Neural progenitor cell (in vitro differentiated cells): ENCODE measurements around the gene HMGCLL1. TPM values are rescaled to one million over a fixed set of nuclear protein-coding genes. Genes with fewer than 3 reads are reported as not detected.

ENCODE experiments used
- DNase-seq: peaks from one replicate; pipeline ENCODE4 v3.0.0-alpha.2; 2016; ENCODE audit warnings: low spot score
- H2AFZ ChIP-seq: fragments of 200-600 bp; sonication (generic); replicated peaks from 2 replicates; pipeline ENCODE4 v1.6.1; 2016; ENCODE audit warnings: antibody characterized with exemption
- H3F3A ChIP-seq: fragments of 200-600 bp; sonication (generic); 2 replicates; pipeline ENCODE4 v1.6.1; 2016; ENCODE audit warnings: antibody characterized with exemption, low read depth
- H3K27ac ChIP-seq: fragments of 200-600 bp; sonication (generic); 2 replicates; pipeline ENCODE4 v1.5.1; 2016; ENCODE audit warnings: mild to moderate bottlenecking
- H3K27me3 ChIP-seq: fragments of 200-600 bp; sonication (generic); 2 replicates; pipeline ENCODE4 v1.6.1; 2016; ENCODE audit warnings: mild to moderate bottlenecking, moderate library complexity
- H3K36me3 ChIP-seq: fragments of 200-600 bp; sonication (generic); 2 replicates; pipeline ENCODE4 v1.5.1; 2016
- H3K4me1 ChIP-seq: fragments of 200-600 bp; sonication (generic); 2 replicates; pipeline ENCODE4 v1.6.1; 2016; ENCODE audit warnings: mixed run types
- H3K4me2 ChIP-seq: fragments of 200-600 bp; sonication (generic); 2 replicates; pipeline ENCODE4 v1.6.1; 2016
- H3K4me3 ChIP-seq: fragments of 200-600 bp; sonication (generic); 2 replicates; pipeline ENCODE4 v1.5.1; 2016
- H3K79me2 ChIP-seq: fragments of 200-600 bp; sonication (generic); 2 replicates; pipeline ENCODE4 v1.6.1; 2016; ENCODE audit warnings: low read depth
- H3K9ac ChIP-seq: fragments of 200-600 bp; sonication (generic); 2 replicates; pipeline ENCODE4 v1.6.1; 2016
- H3K9me3 ChIP-seq: fragments of 200-600 bp; sonication (generic); 2 replicates; pipeline ENCODE4 v1.5.1; 2016; ENCODE audit warnings: low read depth
- H4K20me1 ChIP-seq: fragments of 200-600 bp; sonication (generic); 2 replicates; pipeline ENCODE4 v1.6.1; 2016; ENCODE audit warnings: low read depth
- H3K27ac Mint-ChIP-seq: 3 replicates; pipeline ENCODE4 v1.8.0; 2021; ENCODE audit warnings: mixed read lengths
- H3K27me3 Mint-ChIP-seq: 2 replicates; pipeline ENCODE4 v1.8.0; 2022; ENCODE audit warnings: low read depth, mild to moderate bottlenecking, inconsistent platforms, moderate library complexity, mixed read lengths; ENCODE audit not compliant: insufficient read depth
- H3K36me3 Mint-ChIP-seq: 3 replicates; pipeline ENCODE4 v1.8.0; 2021; ENCODE audit warnings: mixed read lengths
- H3K4me1 Mint-ChIP-seq: 3 replicates; pipeline ENCODE4 v1.8.0; 2021; ENCODE audit warnings: mixed read lengths
- H3K4me3 Mint-ChIP-seq: 3 replicates; pipeline ENCODE4 v1.8.0; 2021; ENCODE audit warnings: mild to moderate bottlenecking, moderate library complexity, mixed read lengths
- H3K9me3 Mint-ChIP-seq: 3 replicates; pipeline ENCODE4 v1.8.0; 2020; ENCODE audit warnings: mixed read lengths
- EZH2 ChIP-seq: fragments of 200-600 bp; sonication (generic); IDR thresholded peaks from 2 replicates; pipeline ENCODE4 v1.6.1; 2017; ENCODE audit warnings: antibody characterized with exemption, mild to moderate bottlenecking, moderate library complexity
- EZH2phosphoT487 ChIP-seq: fragments of 200-600 bp; sonication (generic); IDR thresholded peaks from 2 replicates; pipeline ENCODE4 v1.6.1; 2017; ENCODE audit warnings: antibody characterized with exemption
- total RNA-seq: library from RNA; depleted of rRNA; stranded (reverse); fragments of >200 nt; gene quantifications from 2 replicates; pipeline ENCODE4 v1.2.3, GENCODE V29; 2015; ENCODE audit warnings: low replicate concordance
- TF ChIP-seq, protein P1 (sequence below): fragments of 200-600 bp; sonication (generic); IDR thresholded peaks from 2 replicates; pipeline ENCODE4 v1.5.1; 2017; ENCODE audit warnings: antibody characterized with exemption, mild to moderate bottlenecking

Gene HMGCLL1
- total RNA-seq, 1 donor from 2014 or later: 6.5 TPM

DNA sequence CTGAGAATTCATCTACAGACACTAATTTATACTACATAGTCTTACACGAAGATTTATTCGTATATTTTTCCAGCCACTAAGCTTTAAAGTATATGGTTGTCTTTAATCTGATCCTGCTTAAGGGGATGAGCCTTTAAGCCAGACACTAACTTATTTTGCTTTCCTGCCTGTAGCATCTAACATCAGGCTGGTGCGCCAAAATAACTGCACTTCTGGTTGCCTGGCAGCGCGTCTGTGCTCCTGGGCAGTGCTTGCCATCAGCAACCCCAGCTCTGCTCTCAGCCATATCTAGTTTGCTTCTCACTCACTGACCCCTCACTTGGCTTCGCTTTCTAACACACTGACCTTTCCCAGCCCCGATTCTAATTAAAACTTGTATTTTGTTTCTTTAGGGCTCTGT, 21.8 kb downstream of the HMGCLL1 start:
- Histone ChIP-seq H3K27me3 (no peaks in the 10 kb centered on the region), H4K20me1 (no peaks in the 10 kb centered on the region), H3F3A (no peaks in the 10 kb centered on the region), H3K9me3 (no peaks in the 10 kb centered on the region), H3K4me3 (no peak overlapping the region), H3K79me2 (no peaks in the 10 kb centered on the region), H3K36me3 (no peaks in the 10 kb centered on the region), H2AFZ (no peak overlapping the region), H3K4me1 (no peaks in the 10 kb centered on the region), H3K9ac (no peak overlapping the region), H3K4me2 (no peak overlapping the region), H3K27ac (no peak overlapping the region)
- Mint-ChIP-seq H3K4me1 (peaks cover 5% of the 10 kb centered on the region), H3K36me3 (no peaks in the 10 kb centered on the region), H3K9me3 (no peaks in the 10 kb centered on the region), H3K27me3 (no peaks in the 10 kb centered on the region), H3K27ac (no peak overlapping the region), H3K4me3 (no peak overlapping the region)
- no peak for TF ChIP-seq EZH2
- TF ChIP-seq, protein P1, sequence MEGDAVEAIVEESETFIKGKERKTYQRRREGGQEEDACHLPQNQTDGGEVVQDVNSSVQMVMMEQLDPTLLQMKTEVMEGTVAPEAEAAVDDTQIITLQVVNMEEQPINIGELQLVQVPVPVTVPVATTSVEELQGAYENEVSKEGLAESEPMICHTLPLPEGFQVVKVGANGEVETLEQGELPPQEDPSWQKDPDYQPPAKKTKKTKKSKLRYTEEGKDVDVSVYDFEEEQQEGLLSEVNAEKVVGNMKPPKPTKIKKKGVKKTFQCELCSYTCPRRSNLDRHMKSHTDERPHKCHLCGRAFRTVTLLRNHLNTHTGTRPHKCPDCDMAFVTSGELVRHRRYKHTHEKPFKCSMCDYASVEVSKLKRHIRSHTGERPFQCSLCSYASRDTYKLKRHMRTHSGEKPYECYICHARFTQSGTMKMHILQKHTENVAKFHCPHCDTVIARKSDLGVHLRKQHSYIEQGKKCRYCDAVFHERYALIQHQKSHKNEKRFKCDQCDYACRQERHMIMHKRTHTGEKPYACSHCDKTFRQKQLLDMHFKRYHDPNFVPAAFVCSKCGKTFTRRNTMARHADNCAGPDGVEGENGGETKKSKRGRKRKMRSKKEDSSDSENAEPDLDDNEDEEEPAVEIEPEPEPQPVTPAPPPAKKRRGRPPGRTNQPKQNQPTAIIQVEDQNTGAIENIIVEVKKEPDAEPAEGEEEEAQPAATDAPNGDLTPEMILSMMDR: no peak
- TF ChIP-seq EZH2phosphoT487: no peak
- no peak for DNase-seq

DNA sequence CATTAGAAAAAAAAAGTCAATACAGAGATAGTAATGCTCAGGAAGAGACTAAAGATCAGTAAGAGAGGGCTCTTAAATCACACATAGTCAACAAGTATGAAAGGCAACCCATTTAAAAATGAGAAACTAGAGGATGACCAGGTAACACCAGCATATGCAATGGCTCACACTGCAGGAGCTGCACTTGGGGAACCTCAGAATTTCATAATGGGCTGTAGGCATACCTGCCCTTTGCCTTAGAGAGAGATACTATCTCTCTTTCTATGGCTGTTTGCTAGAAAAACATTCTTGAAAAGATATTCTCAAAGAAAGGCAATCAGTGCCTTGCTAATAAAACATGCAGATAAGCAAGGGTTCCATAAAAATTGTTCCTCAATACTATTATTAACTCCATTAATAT, 33.2 kb downstream of the HMGCLL1 start:
- Mint-ChIP-seq H3K36me3 (no peaks in the 10 kb centered on the region), H3K27ac (no peak overlapping the region)
- TF ChIP-seq EZH2 (no peak), EZH2phosphoT487 (no peak)
- TF ChIP-seq, protein P1: no peak

DNA sequence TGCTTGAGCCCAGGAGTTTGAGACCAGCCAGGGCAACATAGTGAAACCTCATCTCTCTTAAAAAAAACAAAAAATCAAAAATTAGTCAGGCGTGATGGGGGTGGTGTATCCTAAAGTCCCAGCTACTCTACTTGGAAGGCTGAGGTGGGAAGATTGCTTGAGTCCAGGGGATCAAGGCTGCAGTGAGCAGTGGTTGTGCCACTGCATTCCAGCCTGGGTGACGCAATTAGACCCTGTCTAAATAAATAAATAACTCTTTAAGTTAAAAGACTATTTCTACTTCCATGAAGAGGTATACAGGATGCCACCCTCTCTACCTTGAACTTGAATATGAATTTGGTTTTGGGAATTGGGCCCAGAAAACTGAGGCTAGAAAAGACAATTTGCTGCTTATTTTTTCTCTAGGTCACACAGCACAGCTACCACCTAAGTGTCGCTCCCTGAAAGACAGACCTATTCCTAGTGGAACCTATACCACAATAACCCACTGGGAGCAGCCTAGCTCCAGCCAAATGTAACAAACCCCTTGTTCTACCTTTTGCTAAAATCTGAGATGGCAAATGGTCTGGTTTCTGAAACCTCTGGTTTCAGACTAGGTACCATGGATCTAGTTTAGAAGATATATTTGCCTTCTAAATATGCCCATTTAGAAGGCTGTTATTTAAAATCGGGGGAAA, 35.2 kb downstream of the HMGCLL1 start:
- Mint-ChIP-seq H3K9me3 (no peaks in the 10 kb centered on the region), H3K36me3 (no peaks in the 10 kb centered on the region), H3K4me1 (no peaks in the 10 kb centered on the region), H3K27ac (no peak overlapping the region), H3K27me3 (peaks cover 2% of the 10 kb centered on the region), H3K4me3 (no peak overlapping the region)
- Histone ChIP-seq H3K79me2 (no peaks in the 10 kb centered on the region), H4K20me1 (no peaks in the 10 kb centered on the region), H2AFZ (peak overlapping the region; percentile 43), H3K9me3 (no peaks in the 10 kb centered on the region), H3K4me2 (no peak overlapping the region), H3K27ac (no peak overlapping the region), H3K27me3 (no peaks in the 10 kb centered on the region), H3F3A (no peaks in the 10 kb centered on the region), H3K4me1 (no peaks in the 10 kb centered on the region), H3K4me3 (no peak overlapping the region), H3K36me3 (no peaks in the 10 kb centered on the region), H3K9ac (no peak overlapping the region)
- DNase-seq: peak; percentile 33
- TF ChIP-seq, protein P1: peak; percentile 43
- TF ChIP-seq EZH2 (no peak), EZH2phosphoT487 (no peak)

More for the DNA sequence above, 33.2 kb downstream of the HMGCLL1 start:
- no peaks in the 10 kb centered on the region for H3K9me3 ChIP-seq
- H3K9me3 Mint-ChIP-seq: no peaks in the 10 kb centered on the region
- no peak overlapping the region for H3K4me3 ChIP-seq
- no peaks in the 10 kb centered on the region for H3F3A ChIP-seq
- no peak for DNase-seq
- H3K27me3 Mint-ChIP-seq: peaks cover 2% of the 10 kb centered on the region
- H3K4me3 Mint-ChIP-seq: no peak overlapping the region
- no peaks in the 10 kb centered on the region for H3K4me1 Mint-ChIP-seq
- no peaks in the 10 kb centered on the region for H3K36me3 ChIP-seq
- no peak overlapping the region for H3K4me2 ChIP-seq
- H3K79me2 ChIP-seq: no peaks in the 10 kb centered on the region
- no peaks in the 10 kb centered on the region for H3K27me3 ChIP-seq
- no peaks in the 10 kb centered on the region for H4K20me1 ChIP-seq
- no peak overlapping the region for H3K9ac ChIP-seq
- no peak overlapping the region for H3K27ac ChIP-seq
- H3K4me1 ChIP-seq: no peaks in the 10 kb centered on the region
- H2AFZ ChIP-seq: no peak overlapping the region
